HG03442 (cell line): ENCODE measurements around the gene STAM2.
"Not testable (repeated sequence)": the region's sequence is repeated elsewhere in the genome, so short reads cannot be mapped to it uniquely, and the experiment has no call there.

Experiments used
- ATAC-seq: cut with Tn5 transposase; IDR thresholded peaks from one replicate; pipeline ENCODE4 v1.9.1; 2021; ENCODE audit warnings: mild to moderate bottlenecking, moderate library complexity; ENCODE audit not compliant: unreplicated experiment

The STAM2 gene

DNA sequence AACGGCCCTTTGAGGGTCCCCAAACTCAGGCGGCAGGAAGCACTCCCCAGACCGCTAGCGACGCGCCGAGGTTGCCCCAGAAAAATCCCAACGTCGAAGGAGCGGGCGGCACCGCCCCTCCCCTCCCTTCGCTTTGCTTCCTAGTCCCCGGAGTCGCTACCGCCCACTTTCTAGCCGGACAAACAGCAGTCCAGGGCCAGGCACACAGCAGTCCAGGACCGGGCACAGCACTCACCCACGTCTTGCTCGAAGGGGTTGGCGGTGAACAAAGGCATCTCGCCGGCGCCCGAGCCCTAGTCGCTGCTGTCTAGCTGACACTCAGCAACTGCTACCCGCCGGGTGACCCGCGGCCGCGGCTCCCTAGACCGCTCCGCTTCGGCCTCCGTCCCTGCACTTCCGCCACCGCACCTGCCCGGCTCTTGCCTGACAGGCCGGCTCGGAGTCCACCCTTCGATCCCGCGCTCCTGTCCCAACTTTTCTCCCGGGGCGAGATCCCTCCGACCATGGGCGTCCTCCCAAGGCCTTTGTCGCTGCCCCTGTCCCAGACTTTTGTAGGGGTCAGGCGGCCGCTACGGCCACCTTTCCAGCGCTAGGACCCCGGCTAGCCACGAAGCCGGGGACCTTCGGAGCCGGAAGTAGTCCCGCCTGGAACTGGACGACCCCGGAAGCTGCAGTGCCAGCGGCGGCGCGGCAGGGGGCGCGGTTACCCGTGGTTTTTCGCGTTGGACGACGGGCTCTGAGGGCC lies at the start of gene STAM2:
Gene STAM2 (minus strand): TSS at position 396 of the 745 bp plus-strand sequence. CDS start 121 bp downstream, at position 275.
- peak; percentile 74 for ATAC-seq

DNA sequence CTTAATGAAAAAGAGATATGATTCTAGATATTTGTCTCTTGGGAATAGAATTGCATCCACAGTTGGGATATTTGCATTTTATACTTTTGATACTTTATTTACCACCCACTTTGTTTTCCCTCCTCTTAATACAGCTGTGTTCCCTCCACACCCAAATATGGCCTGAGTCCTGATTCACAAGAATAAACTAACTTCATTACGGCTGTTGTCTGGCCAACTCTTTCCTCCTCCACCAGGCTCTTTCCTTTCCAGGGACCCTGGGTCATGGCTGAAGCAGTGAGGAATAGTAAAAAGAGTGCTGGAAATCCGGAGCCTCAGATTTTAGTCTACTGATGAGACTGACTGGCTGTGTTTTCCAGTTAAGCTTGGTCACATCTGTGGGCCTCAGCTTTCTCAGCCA lies 48.4 kb upstream of the STAM2 start:
- no peak for ATAC-seq

DNA sequence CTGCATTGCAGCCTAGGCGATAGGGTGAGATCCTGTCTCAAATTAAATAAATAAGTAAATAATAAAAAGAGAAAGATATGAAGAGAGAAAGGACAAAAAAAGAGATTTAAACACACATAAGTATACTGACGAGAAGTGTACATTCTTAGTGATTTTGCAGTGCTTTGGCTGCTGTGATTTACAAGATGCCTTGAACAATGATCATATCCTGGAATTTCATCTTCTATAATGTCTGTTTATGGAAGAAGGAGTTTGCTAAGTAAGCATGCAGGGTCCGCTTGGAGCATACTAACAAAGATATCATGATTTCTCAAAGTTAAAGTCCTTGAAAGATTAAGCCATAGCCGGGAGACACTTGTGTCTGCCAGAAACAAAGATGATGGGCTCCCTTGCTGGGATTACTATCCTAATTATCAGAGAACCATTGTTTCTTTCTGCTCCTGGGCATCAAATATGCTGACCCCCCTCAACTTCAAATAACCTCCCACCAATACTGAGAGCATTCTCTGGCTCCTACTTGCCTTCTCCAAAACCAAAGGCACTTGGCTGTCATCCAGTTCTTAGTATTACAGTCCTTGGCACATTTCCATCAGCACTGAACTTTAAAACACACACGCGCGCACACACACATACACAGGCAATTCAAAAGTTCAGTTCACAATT lies 47.5 kb upstream of the STAM2 start:
- no peak for ATAC-seq

DNA sequence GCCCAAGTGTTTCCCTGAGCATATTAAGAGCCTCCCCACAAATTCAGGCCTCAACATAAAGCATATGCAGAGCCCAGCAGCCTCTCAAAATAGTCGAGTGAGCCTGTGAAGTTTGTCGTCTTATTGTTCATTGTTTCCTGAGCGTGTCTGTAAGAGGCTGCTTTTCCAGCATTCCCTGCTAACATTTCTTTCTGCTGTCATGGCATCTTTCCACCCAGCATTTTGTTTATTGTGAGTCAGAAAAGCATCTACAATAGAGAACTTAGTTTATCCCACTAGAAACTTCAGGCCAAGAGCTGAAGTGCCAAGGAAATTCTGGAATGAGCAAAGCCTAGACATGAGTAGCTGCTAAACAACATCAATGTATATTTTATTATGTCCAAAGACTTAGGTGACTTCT lies 46.3 kb upstream of the STAM2 start:
- no peak for ATAC-seq

DNA sequence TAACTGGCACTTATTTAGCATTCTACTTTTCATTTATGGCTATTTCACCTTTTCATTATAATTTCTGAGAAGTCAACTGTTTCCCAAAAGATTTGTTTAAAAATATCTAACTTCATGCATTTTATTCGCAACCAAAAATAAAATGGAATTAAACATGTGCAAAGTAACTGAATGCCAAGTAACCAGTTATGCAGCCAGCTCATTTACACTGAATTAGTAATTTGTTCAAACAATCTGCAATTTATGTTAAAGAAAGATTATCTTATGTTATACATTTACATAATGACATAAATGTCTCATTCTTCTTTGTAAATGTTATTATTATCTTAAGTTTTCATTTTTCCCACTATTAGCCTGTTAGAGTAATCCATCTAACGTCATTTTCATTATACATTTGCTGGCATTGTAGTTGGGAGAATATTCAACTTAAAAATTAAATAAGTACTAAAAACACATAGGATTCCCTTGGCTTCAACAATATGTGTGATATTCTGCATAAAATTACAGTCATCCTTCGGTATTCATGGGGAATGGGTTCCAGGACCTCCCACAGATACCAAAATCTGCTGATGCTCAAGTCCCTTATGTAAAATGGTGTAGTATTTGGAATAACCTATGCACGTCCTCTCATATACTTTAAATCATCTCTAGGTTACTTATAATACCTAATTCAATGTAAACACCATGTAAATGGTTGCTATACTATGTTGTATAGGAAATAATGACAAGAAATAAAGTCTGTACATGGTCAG lies 43.7 kb upstream of the STAM2 start:
- ATAC-seq: no peak

DNA sequence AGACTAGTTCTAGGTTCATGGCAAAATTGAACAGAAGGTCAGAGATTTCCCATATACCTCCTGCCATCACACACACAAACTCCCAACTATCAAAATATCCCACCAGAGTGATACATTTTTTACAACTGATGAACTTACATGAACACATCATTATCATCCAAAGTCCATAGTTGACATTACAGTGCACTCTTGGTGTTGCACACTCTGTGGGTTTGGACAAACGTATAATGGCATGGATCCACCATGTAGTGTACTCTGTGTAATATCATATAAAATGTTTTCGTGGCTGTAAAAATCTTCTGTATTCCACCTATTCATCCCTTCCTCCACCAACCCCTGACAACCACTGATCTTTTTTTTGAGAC lies 25.9 kb upstream of the STAM2 start:
- ATAC-seq: no peak

DNA sequence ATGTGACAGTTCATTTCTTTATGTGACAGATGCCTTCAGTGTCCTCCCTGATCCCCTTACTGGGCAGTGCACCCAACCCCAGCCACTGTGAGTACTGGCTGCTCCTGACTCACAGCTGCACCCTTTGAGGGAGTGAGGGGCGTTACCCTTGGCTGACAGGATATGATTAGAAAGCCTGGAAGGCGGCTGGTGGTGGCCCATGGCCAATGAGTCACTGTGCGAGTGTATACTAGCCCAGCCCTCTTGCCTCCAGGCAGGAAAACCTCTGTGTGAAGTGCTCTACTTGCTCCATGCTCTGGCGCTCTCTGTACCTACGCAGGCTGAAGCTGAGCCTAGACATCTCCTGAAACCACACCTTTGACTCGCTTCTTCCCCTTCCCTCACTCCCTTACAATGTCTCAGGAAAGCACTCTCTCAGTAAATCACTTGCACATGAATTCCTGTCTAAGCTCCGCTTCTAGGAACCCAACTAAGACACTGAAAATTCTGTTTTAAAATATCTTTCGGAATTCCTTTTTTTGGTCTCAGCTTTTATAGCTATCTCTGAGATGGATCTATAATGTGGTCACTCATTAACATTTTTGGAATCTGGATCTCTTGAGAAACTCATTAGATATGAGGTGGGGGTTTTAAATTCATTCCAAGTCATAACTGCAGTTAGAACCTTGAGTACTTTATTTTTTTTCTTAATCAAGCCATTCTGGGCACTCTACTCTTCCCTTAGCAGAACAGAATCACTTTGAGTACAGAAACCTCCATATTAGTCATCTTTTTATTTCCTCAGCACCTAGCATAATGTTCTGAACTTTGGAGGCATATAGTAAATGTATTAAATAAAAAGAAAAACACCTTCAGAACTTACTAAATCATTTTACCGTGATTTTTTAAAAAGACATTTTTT lies 25.3 kb upstream of the STAM2 start:
- no peak for ATAC-seq

DNA sequence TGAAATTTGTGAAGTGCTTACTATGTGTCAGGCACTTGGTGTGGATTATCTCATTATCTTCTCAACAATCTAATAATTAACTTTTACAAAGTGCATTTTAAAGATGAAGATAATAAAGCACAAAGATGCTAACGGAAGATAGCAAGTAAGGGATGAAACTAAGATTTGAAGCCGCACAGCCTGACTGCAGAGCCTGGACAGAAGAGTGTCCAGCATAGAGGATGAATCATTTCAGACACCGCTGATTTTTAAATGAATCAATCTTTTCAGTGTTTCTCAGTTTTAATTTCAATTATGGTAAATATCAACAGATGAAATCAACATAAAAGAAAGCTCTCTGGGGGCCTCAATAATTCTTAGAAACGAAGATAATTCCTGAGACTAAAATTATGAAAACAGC lies 24.5 kb upstream of the STAM2 start:
- ATAC-seq: no peak

DNA sequence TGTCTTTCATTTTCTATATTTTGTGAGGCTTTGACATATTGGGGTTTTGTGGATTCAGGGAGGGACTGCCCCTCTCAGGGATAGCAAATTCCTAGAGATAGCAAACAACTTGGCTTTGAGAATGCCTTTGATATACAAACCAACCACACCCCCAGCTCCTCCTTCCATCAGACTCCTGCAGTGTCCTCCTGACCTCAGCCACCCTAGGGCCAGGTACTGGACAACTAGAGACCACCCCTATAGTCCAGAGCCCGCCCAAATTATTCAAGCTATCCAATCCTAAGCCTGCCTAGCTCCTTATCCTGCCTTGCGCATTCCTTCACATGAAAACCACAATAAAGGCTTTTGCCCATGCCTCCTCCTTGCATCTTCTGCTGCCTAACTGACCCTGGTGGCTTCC lies 22.9 kb upstream of the STAM2 start:
- ATAC-seq: no peak

DNA sequence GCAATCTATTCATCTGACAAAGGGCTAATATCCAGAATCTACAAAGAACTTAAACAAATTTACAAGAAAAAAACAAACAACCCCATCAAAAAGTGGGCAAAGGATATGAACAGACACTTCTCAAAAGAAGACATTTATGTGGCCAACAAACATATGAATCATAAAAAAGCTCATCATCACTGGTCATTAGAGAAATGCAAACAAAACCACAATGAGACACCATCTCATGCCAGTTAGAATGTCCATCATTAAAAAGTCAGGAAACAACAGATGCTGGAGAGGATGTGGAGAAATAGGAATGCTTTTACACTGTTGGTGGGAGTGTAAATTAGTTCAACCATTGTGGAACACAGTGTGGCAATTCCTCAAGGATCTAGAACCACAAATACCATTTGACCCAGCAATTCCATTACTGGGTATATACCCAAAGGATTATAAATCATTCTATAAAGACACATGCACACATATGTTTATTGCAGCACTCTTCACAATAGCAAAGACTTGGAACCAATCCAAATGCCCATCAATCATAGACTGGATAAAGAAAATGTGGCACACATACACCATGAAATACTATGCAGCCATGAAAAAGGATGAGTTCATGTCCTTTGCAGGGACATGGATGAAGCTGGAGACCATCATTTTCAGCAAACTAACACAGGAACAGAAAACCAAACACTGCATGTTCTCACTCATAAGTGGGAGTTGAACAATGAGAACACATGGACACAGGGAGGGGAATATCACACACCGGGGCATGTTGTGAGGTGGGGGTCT lies 22.1 kb upstream of the STAM2 start:
- ATAC-seq: not testable (repeated sequence)

DNA sequence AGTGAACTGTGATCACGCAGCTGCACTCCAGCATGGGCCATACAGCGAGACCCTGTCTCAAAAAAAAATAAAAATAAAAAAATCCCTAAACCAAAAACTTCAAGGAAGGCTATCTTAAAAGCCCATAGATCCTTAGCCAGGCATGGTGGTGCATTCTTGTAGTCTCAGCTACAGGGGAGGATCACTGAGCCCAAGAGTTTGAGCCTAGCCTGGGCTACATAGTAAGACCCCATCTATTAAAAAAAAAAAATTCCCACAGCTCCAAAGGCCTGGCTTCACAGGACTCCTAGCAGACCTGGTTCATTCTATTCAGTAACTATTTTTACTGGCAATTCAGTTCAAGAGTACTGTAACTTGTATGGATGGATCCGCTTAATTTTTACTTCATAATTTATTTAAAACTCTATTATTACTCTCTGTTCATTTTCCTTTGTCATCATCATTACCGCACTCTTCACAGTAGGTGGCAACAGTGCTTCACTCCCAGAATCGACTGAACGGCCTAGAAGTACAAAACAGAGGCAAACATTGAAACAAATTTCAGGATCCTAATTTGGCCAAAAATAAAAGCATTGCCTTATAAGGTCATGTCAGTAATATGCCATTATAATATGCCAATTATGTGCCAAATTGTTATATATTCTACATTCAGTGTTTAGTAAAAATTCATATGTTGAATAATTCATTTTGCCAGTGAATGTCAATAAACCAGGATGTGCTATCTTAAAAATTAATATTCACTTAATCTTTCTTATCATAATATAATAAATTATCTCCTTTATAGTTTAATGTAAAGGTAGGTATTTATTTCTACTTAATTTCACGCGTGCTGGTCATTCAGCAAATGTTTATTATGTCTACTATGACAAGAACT lies 14.3 kb upstream of the STAM2 start:
- ATAC-seq: no peak

DNA sequence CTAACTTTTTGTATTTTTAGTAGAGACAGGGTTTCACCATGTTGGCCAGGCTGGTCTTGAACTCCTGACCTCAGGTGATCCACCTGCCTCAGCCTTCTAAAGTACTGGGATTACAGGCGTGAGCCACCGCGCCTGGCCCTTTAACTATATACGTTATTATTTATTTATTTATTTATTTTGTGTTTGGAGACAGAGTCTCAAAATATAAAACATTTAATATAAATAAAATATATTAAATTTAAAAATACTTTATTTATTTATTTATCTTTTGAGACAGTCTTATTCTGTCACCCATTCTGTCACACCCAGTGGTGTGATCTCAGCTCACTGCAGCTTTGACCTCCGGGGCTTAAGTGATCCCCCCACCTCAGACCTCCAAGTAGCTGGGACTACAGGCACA lies 11.2 kb upstream of the STAM2 start:
- not testable (repeated sequence) for ATAC-seq

DNA sequence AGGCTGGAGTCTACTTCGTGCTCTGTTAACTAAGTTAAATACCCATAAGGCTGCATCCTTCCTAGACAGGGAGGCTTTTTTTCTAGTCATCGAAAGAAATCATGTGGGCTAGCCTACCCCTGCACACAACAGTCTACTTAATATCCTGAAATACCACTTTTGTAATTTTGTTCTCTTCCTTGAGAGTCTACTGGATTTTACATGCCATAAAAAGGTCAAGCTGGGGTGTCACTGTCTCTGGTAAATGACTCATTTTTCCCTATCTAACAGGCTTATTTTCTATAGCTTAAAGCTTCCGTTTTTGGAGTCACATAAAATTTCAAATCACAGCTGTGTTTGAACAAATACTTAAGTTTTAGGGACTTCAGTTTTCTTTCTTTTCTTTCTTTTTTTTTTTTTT lies 10.7 kb upstream of the STAM2 start:
- no peak for ATAC-seq

DNA sequence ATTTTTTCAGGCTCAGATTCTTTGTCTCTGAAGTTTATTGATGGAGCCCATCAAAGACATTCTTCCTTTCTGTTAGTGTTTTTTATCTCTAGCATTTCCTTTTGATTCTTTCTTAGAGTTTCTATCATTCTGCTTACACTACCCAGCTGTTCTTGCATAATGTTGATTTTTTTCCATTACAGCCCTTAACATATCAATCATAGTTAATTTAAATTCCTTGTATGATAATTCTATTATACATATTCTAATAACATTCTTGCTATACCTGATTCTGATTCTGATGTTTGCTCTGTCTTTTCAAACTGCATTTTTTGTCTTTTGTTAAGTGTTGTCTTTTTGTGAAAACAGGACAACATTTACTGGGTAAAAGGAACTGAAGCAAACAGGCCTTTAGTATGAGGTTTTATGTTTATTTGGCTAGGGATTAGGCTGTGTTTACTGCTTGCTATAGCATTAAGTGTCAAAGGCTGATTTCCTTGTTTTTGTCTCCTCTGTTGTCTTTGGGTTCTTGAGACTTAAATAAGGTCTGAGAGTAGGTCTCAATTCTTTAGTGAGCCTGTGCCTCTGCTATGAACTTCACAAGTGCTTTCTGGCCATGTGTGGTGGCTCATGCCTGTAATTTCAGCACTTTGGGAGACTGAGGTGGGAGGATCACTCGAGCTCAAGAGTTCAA lies 8.0 kb upstream of the STAM2 start:
- no peak for ATAC-seq

DNA sequence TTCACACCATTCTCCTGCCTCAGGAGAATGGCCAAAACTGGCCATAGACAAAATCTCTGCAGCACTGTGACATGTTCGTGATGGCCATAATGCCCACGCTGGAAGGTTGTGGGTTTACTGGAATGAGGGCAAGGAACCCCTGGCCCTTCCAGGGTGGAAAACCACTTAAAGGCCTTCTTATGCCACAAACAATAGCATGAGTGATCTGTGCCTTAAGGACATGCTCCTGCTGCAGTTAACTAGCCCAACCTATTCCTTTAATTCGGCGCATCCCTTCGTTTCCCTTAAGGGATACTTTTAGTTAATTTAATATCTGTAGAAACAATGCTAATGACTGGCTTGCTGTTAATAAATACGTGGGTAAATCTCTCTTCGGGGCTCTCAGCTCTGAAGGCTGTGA lies 2.1 kb upstream of the STAM2 start:
- not testable (repeated sequence) for ATAC-seq

DNA sequence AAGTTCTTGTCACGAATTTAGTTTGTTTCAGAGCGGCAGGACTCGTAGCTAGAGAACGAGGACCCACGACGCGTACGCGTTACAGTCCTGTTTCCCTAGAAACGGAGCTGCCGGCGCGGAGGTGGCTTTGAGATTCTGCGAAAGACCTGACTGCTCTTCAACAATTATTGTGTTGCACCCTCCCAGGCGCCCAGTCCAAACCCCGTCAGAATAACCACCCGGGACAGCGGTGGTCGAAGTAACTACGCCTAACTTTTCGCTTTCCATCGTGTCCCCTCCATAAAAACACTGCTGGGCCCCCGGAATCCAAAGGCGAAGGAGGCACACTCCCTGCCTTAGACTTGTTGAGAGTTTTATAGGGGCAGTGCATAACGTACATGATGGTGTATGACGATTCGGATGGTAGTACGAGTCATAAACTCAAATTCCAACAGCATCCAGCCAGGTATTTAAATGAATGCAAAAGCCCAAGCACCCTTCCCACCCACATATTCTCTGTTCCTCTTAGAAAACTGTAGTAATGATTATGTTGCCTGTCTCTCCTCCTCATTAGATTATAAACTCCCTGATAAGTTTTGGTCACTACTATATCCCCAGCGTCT lies 651 bp upstream of the STAM2 start:
- ATAC-seq: peak; percentile 24

DNA sequence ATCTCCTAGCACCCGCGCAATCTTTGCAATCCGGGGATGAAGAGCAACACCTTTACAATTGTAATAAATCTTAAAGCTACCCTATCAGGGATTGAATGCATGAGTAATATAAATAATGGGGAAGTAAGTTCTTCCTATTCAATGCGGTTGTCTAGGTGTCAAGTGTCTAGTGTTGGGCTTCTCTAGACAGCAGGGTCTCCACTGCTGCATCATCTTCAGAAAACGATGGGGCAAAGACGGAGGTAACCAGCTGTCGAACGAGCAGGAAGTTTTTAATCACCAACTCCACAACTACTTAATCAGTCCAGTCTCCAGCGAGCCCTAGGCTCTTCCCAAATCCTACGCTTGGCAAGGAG lies 573 bp downstream of the STAM2 start:
- peak; percentile 10 for ATAC-seq

DNA sequence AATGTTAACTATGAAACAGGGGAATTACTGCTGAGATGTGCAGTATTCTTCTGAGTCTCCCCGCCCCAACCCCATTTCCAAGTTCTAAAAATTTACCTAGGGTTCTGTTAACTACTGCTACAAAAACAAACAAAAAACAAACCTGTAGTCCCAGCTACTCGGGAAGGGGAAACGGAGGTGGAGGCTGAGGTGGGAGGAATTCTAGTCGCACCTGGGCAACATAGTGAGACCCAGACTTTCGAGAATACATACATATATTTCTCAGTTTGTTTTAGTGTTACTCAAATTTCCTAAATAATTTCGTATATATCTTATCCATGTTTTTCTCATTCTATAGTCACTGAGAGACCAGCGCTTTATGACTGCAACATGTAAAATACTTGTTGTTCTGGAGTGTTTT lies 989 bp downstream of the STAM2 start:
- no peak for ATAC-seq
